Stimulated activated CD8-positive, alpha-beta memory T cell treated with anti-CD3 and anti-CD28 coated beads, Interleukin-2, amount 100 ng/mL, for 1 hour (primary cell): ENCODE data around the gene TNS1.

Experiments used
- DNase-seq, 2 donors: peaks; one replicate each; pipeline ENCODE4 v3.0.0-alpha.2; 2020; ENCODE audit warnings: low read depth in 2 of 2

Gene TNS1

GRCh38 chr2:217930761-217931563, 71.8 kb downstream of the TNS1 start:
- DNase-seq, result no peak

GRCh38 chr2:217929757-217930707, 72.8 kb downstream of the TNS1 start:
- DNase-seq, result no peak

GRCh38 chr2:217929272-217929671, 73.5 kb downstream of the TNS1 start:
- DNase-seq, result no peak

GRCh38 chr2:217928324-217929181, 74.2 kb downstream of the TNS1 start:
- no peak for DNase-seq

GRCh38 chr2:217927601-217928323, 75.0 kb downstream of the TNS1 start:
- no peak for DNase-seq

- no peak for DNase-seq
These were observed 76.0 kb downstream of the TNS1 start for GRCh38 chr2:217926801-217927200.

GRCh38 chr2:217924346-217924901, 78.4 kb downstream of the TNS1 start:
- no peak for DNase-seq

- DNase-seq, result no peak
These were observed 79.6 kb downstream of the TNS1 start for GRCh38 chr2:217923007-217923686.

GRCh38 chr2:217922101-217923006, 80.4 kb downstream of the TNS1 start:
- no peak for DNase-seq

GRCh38 chr2:217920879-217921603, 81.8 kb downstream of the TNS1 start:
- DNase-seq, result no peak

- no peak for DNase-seq
These were observed 82.9 kb downstream of the TNS1 start for GRCh38 chr2:217919781-217920351.

- no peak for DNase-seq
These were observed 83.6 kb downstream of the TNS1 start for GRCh38 chr2:217919204-217919603.

- DNase-seq, result no peak
These were observed 84.3 kb downstream of the TNS1 start for GRCh38 chr2:217918308-217919024.

GRCh38 chr2:217916504-217917254, 86.1 kb downstream of the TNS1 start:
- DNase-seq, result no peak

GRCh38 chr2:217915706-217916105, 87.1 kb downstream of the TNS1 start:
- no peak for DNase-seq

GRCh38 chr2:217914878-217915277, 87.9 kb downstream of the TNS1 start:
- no peak for DNase-seq

GRCh38 chr2:217914078-217914477, 88.7 kb downstream of the TNS1 start:
- no peak for DNase-seq
